ENCODE data around the gene BUB1B. TPM values are rescaled to one million over a fixed set of nuclear protein-coding genes. Genes with fewer than 3 reads are reported as not detected.
A peak's percentile ranks its signal among the peaks of the same experiment; 100 is the strongest.

The BUB1B gene
- total RNA-seq, 3 donors from 2014 or later (not counting 1 experiment from before 2014, with no cell fraction given): 0.75 to 2.4 (median 1.9) TPM

- TF ChIP-seq CTCF (IDR thresholded peaks at IDR 0.05): no peak
- H3K4me3 Mint-ChIP-seq: peak within 1 kb of the TSS; percentile 59
- ATAC-seq (peak; percentile 48 to 78 (median 72)), DNase-seq (peak in 1 of 2 donors; percentile 39)
- Histone ChIP-seq H3K9me3 (ENCODE audit: control insufficient read depth, insufficient read depth, low read length) (no peaks in the 10 kb centered on the region), H3K4me3 (ENCODE audit: low read length) (no peak within 1 kb of the TSS), H3K27ac (ENCODE audit: low read length) (no peak within 1 kb of the TSS), H3K27me3 (ENCODE audit: control insufficient read depth, insufficient read depth, low read length) (peaks cover 13% of the 10 kb centered on the region), H3K4me1 (ENCODE audit: control insufficient read depth, insufficient read depth, low read length) (peaks cover 16% of the 10 kb centered on the region), H3K36me3 (ENCODE audit: control insufficient read depth, insufficient read depth, low read length) (no peaks in the 10 kb centered on the region)
- no peaks in the 10 kb centered on the region for H3K36me3 Mint-ChIP-seq
- peaks cover 7 to 11% of the 10 kb centered on the region in 2 donors for H3K4me1 Mint-ChIP-seq
- peaks cover 16 to 25% of the 10 kb centered on the region in 2 donors for H3K27me3 Mint-ChIP-seq (ENCODE audit: low read depth in 2 of 2)
- WGBS (ENCODE audit: insufficient coverage): 8% methylated on average over 37 of the region's 39 CpGs
- intact Hi-C loops (cut with micrococcal nuclease): loop anchor here (5.0 kb wide), 1 partner anchor 34 kb away; no protein-coding TSS in a partner anchor
- no peaks in the 10 kb centered on the region for H3K9me3 Mint-ChIP-seq
- peak within 1 kb of the TSS in 1 of 2 donors; percentile 59 for H3K27ac Mint-ChIP-seq
Observed at GRCh38 chr15:40238532-40239403, 77.9 kb downstream of the BUB1B start, which contains the start of gene PAK6. TSS of gene PAK6 (plus strand) at chr15:40239063. CDS start at chr15:40264786, 25,723 bp downstream.

GRCh38 chr15:40239404-40239692, 78.5 kb downstream of the BUB1B start:
- H3K4me1 Mint-ChIP-seq: peaks cover 7 to 11% of the 10 kb centered on the region in 2 donors
- H3K27ac Mint-ChIP-seq: peak overlapping the region in 1 of 2 donors; percentile 59
- H3K36me3 Mint-ChIP-seq: no peaks in the 10 kb centered on the region
- DNase-seq (no peak), ATAC-seq (no peak)
- no peak for TF ChIP-seq CTCF (IDR thresholded peaks at IDR 0.05)
- no peaks in the 10 kb centered on the region for H3K9me3 Mint-ChIP-seq
- no peak overlapping the region for H3K27ac ChIP-seq (ENCODE audit: low read length)
- peaks cover 16% of the 10 kb centered on the region for H3K4me1 ChIP-seq (ENCODE audit: control insufficient read depth, insufficient read depth, low read length)
- H3K4me3 Mint-ChIP-seq: peak overlapping the region; percentile 21
- no peaks in the 10 kb centered on the region for H3K36me3 ChIP-seq (ENCODE audit: control insufficient read depth, insufficient read depth, low read length)
- peaks cover 16 to 25% of the 10 kb centered on the region in 2 donors for H3K27me3 Mint-ChIP-seq (ENCODE audit: low read depth in 2 of 2)
- H3K9me3 ChIP-seq (ENCODE audit: control insufficient read depth, insufficient read depth, low read length): no peaks in the 10 kb centered on the region
- H3K4me3 ChIP-seq (ENCODE audit: low read length): no peak overlapping the region
- H3K27me3 ChIP-seq (ENCODE audit: control insufficient read depth, insufficient read depth, low read length): peaks cover 13% of the 10 kb centered on the region
- intact Hi-C loops (cut with micrococcal nuclease): loop anchor here (5.0 kb wide), 1 partner anchor 33 kb away; no protein-coding TSS in a partner anchor
- 60% methylated on average over 5 of the region's 5 CpGs for WGBS (ENCODE audit: insufficient coverage)

GRCh38 chr15:40239693-40240618, 79.1 kb downstream of the BUB1B start:
- Mint-ChIP-seq H3K27me3 (ENCODE audit: low read depth in 2 of 2) (peaks cover 16 to 25% of the 10 kb centered on the region in 2 donors), H3K27ac (peak overlapping the region in 1 of 2 donors; percentile 59), H3K4me3 (no peak overlapping the region), H3K36me3 (no peaks in the 10 kb centered on the region), H3K4me1 (peaks cover 7 to 11% of the 10 kb centered on the region in 2 donors), H3K9me3 (no peaks in the 10 kb centered on the region)
- DNase-seq: no peak
- Histone ChIP-seq H3K27ac (ENCODE audit: low read length) (no peak overlapping the region), H3K9me3 (ENCODE audit: control insufficient read depth, insufficient read depth, low read length) (no peaks in the 10 kb centered on the region), H3K4me1 (ENCODE audit: control insufficient read depth, insufficient read depth, low read length) (peaks cover 13% of the 10 kb centered on the region), H3K4me3 (ENCODE audit: low read length) (no peak overlapping the region), H3K27me3 (ENCODE audit: control insufficient read depth, insufficient read depth, low read length) (peaks cover 13% of the 10 kb centered on the region), H3K36me3 (ENCODE audit: control insufficient read depth, insufficient read depth, low read length) (no peaks in the 10 kb centered on the region)
- TF ChIP-seq CTCF (IDR thresholded peaks at IDR 0.05): no peak
- intact Hi-C loops (cut with micrococcal nuclease): loop anchor here (5.0 kb wide), 1 partner anchor 32 kb away; no protein-coding TSS in a partner anchor
- no peak for ATAC-seq
- 91% methylated on average over 18 of the region's 19 CpGs for WGBS (ENCODE audit: insufficient coverage)

Measured in natural killer cell (primary cell).